Aorta (tissue), 5 donors: ENCODE results near the gene MYO7B. TPM values are rescaled to one million over a fixed set of nuclear protein-coding genes. Genes with fewer than 3 reads are reported as not detected.
A peak's percentile ranks its signal among the peaks of the same experiment; 100 is the strongest.

Experiments
- ATAC-seq: fragments of 200-7000 bp; cut with Tn5 transposase; one replicate; pipeline ENCODE4 v1.9.1; 2022; ENCODE audit warnings: moderate library complexity; ENCODE audit not compliant: low FRiP score
- DNase-seq, 2 donors: peaks; one replicate each; pipeline ENCODE4 v3.0.0-alpha.2; 2020
- H3K27ac ChIP-seq, 2 donors: one replicate each; pipeline ENCODE4 v1.5.1; 2013; ENCODE audit warnings: low read length in 2 of 2, mild to moderate bottlenecking in 2 of 2, moderate library complexity in 2 of 2, control low read depth in 1 of 2, inconsistent platforms in 1 of 2, low read depth in 1 of 2
- H3K27me3 ChIP-seq, 2 donors: one replicate each; pipeline ENCODE4 v1.6.1; 2013; ENCODE audit warnings: control low read depth in 1 of 2, low read length in 1 of 2, mild to moderate bottlenecking in 1 of 2, moderate library complexity in 1 of 2; ENCODE audit not compliant: insufficient read depth in 2 of 2, control insufficient read depth in 1 of 2
- H3K36me3 ChIP-seq, 2 donors: one replicate each; pipeline ENCODE4 v1.6.1; 2013; ENCODE audit warnings: control low read depth in 1 of 2, low read length in 1 of 2, mild to moderate bottlenecking in 1 of 2; ENCODE audit not compliant: insufficient read depth in 2 of 2, control insufficient read depth in 1 of 2
- H3K4me1 ChIP-seq, 2 donors: one replicate each; pipeline ENCODE4 v1.6.1; 2013; ENCODE audit warnings: low read length in 2 of 2, control low read depth in 1 of 2, mild to moderate bottlenecking in 1 of 2, moderate library complexity in 1 of 2; ENCODE audit not compliant: insufficient read depth in 2 of 2, control insufficient read depth in 1 of 2
- H3K4me3 ChIP-seq, 2 donors: one replicate each; pipeline ENCODE4 v1.5.1; 2013; ENCODE audit warnings: low read length in 2 of 2, control low read depth in 1 of 2, mild to moderate bottlenecking in 1 of 2
- H3K9me3 ChIP-seq: one replicate; pipeline ENCODE4 v1.6.1; 2013; ENCODE audit warnings: mild to moderate bottlenecking, low read length; ENCODE audit not compliant: control insufficient read depth
- WGBS, 2 donors: extraction: QIAGEN DNeasy Blood & Tissue Kit; methylation state at CpG; one replicate each; pipeline ENCODE4 v1.1.7; 2013; 5-methylcytosine and 5-hydroxymethylcytosine counted together
- intact Hi-C, 2 donors: fragments of 100-400 bp; cut with DNase I; formaldehyde crosslinking; loops; one replicate each; pipeline versions ENCODE4 v1.14.2 to v1.15.0; 2022
- polyA plus RNA-seq, 2 donors: library from polyadenylated mRNA; stranded (reverse); fragments of 200-250 nt; gene quantifications; one replicate each; pipeline ENCODE4 v1.2.3, GENCODE V29; 2013
- total RNA-seq, 2 donors: library from RNA; stranded (reverse); fragmentation: NEBNext Ultra II Directional; extraction: Animal tissue kit (Norgen Biotek cat#: 25700); gene quantifications; one replicate each; pipeline ENCODE4 v1.2.1, GENCODE V29; 2021
- donor health status: healthy with polysubstance abuse.
- donor health status: Bipolar disorder and iron deficiency.
- donor health status: DM: no; HTN: no; CAD: no.
- donor health status: DM: no; HTN: no; CAD: no.
- donor health status: DM: yes; HTN: yes; CAD: no.

The MYO7B gene
- total and polyA plus RNA-seq, 4 donors: 0.32 to 26.3 (median 1.6) TPM

DNA sequence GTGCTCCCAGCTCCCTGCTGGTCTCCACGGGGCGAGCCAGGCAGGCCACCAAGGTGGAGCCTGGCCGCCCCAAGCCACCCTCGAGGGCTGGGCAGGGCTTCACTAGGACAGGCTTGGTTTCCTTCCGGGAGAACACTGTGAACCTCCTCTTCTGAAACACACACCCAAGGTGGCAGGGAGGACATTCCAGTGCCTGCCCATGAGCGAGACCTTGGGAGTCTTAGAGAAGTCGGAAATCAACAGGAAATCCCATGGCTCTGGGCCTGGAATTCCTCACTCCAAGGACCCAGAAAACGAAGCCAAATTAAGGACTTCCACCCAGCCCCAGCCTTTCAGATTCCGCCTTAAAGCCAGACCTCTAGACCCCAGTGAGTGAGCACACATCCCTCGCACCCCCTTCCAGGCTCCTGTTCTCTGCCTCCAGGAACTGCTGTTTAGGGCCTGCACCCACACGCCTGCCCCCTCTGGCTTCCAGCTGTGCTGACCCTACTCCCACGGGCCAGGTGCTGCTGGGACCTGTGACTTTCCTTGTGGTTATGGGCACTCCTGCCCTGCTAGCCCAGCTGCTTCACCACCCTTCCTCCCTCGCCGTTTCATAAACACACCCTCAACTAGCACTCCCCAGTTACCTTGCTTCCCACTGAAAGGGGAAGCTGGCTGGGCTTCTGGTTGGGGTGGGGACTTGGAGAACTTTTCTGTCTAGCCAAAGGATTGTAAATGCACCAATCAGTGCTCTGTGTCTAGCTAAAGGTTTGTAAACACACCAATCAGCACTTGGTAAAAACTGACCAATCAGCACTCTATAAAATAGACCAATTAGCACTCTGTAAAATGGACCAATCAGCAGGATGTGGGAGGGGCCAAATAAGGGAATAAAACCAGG lies 124.2 kb downstream of the MYO7B start:
- intact Hi-C loops: no loop called here
- 20 to 26% methylated on average over 14 of the region's 14 CpGs for WGBS, 2 donors
- peak; percentile 64 to 70 for DNase-seq
- Histone ChIP-seq H3K9me3 (no peaks in the 10 kb centered on the region), H3K36me3 (peaks cover 0 to 2% of the 10 kb centered on the region in 2 donors), H3K27me3 (no peaks in the 10 kb centered on the region), H3K27ac (peak overlapping the region in 1 of 2 donors; percentile 53), H3K4me3 (no peak overlapping the region), H3K4me1 (no peaks in the 10 kb centered on the region)
- peak; percentile 20 for ATAC-seq

GRCh38 chr2:127660291-127660578 lies 124.8 kb downstream of the MYO7B start:
- Histone ChIP-seq H3K36me3 (peaks cover 0 to 2% of the 10 kb centered on the region in 2 donors), H3K27ac (no peak overlapping the region), H3K27me3 (no peaks in the 10 kb centered on the region), H3K4me1 (no peaks in the 10 kb centered on the region), H3K4me3 (no peak overlapping the region), H3K9me3 (no peaks in the 10 kb centered on the region)
- WGBS, 2 donors: 89% methylated on average over 10 of the region's 10 CpGs
- DNase-seq: peak; percentile 9 to 21
- no peak for ATAC-seq
- intact Hi-C loops: no loop called here

GRCh38 chr2:127661072-127661649 lies 125.7 kb downstream of the MYO7B start:
- DNase-seq (peak; percentile 52 to 70), ATAC-seq (no peak)
- Histone ChIP-seq H3K4me3 (no peak overlapping the region), H3K27ac (peak overlapping the region in 1 of 2 donors; percentile 23), H3K4me1 (no peaks in the 10 kb centered on the region), H3K36me3 (peaks cover 0 to 2% of the 10 kb centered on the region in 2 donors), H3K9me3 (no peaks in the 10 kb centered on the region), H3K27me3 (no peaks in the 10 kb centered on the region)
- intact Hi-C loops: no loop called here
- WGBS, 2 donors: 35 to 36% methylated on average over 14 of the region's 14 CpGs

GRCh38 chr2:127661949-127662510 lies 126.5 kb downstream of the MYO7B start:
- Histone ChIP-seq H3K27me3 (no peaks in the 10 kb centered on the region), H3K9me3 (no peaks in the 10 kb centered on the region), H3K4me1 (no peaks in the 10 kb centered on the region), H3K36me3 (no peaks in the 10 kb centered on the region), H3K27ac (peak overlapping the region in 1 of 2 donors; percentile 49), H3K4me3 (no peak overlapping the region)
- DNase-seq (peak; percentile 62 to 82), ATAC-seq (peak; percentile 1)
- WGBS, 2 donors: 38 to 39% methylated on average over 9 of the region's 9 CpGs
- intact Hi-C loops: no loop called here

GRCh38 chr2:127662937-127663565 lies 127.6 kb downstream of the MYO7B start:
- peak; percentile 43 to 68 for DNase-seq
- Histone ChIP-seq H3K27ac (peak overlapping the region in 1 of 2 donors; percentile 25), H3K4me1 (no peaks in the 10 kb centered on the region), H3K27me3 (no peaks in the 10 kb centered on the region), H3K9me3 (no peaks in the 10 kb centered on the region), H3K36me3 (no peaks in the 10 kb centered on the region), H3K4me3 (no peak overlapping the region)
- ATAC-seq: no peak
- 14 to 22% methylated on average over 9 of the region's 9 CpGs for WGBS, 2 donors
- intact Hi-C loops: no loop called here

DNA sequence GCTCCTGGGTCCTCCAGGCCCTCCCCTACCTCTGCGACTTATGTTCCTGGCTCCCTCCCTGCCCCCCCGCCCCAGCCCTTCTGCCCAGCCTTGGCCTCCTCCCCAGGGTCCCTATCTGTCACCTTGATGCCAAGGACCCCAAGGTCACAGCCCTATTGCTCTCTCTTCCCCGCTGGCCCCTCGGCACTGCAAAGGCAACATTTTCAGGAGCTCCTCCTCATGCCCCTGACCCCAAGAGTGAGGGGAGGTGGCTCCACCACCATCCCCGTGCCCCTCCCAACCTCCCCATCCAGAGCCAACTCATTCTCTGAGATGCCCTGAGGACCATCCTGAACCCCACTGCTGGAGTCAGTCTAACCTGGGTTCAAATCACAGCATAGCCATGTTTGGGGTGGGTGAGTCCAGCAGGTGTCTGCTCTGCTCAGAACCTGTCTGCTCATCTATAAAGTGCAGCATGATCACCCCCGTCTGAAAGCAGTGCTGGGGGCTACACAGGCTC lies 128.1 kb downstream of the MYO7B start:
- intact Hi-C loops: no loop called here
- 48% methylated on average over 6 of the region's 6 CpGs for WGBS, 2 donors

GRCh38 chr2:127664065-127664894 lies 128.8 kb downstream of the MYO7B start:
- Histone ChIP-seq H3K4me1 (no peaks in the 10 kb centered on the region), H3K36me3 (no peaks in the 10 kb centered on the region), H3K27ac (peak overlapping the region in 1 of 2 donors; percentile 14), H3K9me3 (no peaks in the 10 kb centered on the region), H3K4me3 (peak overlapping the region; percentile 21 to 23), H3K27me3 (no peaks in the 10 kb centered on the region)
- WGBS, 2 donors: 9 to 25% methylated on average over 63 to 69 of the region's 69 CpGs
- ATAC-seq (peak; percentile 13), DNase-seq (peak; percentile 43 to 77)
- intact Hi-C loops: no loop called here

More for the DNA sequence above, 128.1 kb downstream of the MYO7B start:
- H3K27ac ChIP-seq: no peak overlapping the region
- no peaks in the 10 kb centered on the region for H3K4me1 ChIP-seq
- DNase-seq (peak in 1 of 2 donors; percentile 51), ATAC-seq (no peak)
- no peaks in the 10 kb centered on the region for H3K9me3 ChIP-seq
- H3K27me3 ChIP-seq: no peaks in the 10 kb centered on the region
- peak overlapping the region in 1 of 2 donors; percentile 21 for H3K4me3 ChIP-seq
- H3K36me3 ChIP-seq: no peaks in the 10 kb centered on the region

DNA sequence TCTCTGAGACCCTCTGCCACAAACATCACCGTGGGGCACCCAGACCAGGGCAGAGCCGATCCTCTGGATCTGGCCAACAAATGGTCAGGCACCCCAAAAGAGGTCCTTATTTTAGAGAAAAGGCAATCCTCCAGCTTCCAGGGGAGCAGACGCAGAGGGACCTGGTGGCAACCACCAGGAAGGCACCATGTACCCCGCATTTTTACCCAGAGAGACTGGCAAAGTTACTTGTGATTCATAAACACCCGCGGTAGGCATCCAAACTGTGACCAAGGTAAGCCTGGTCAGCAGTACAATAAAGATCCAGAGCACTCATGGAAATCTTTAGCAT lies 129.4 kb downstream of the MYO7B start:
- H3K27ac ChIP-seq: peak overlapping the region in 1 of 2 donors; percentile 2
- no peak overlapping the region for H3K4me3 ChIP-seq
- no peaks in the 10 kb centered on the region for H3K9me3 ChIP-seq
- no peaks in the 10 kb centered on the region for H3K36me3 ChIP-seq
- DNase-seq (no peak), ATAC-seq (no peak)
- no peaks in the 10 kb centered on the region for H3K27me3 ChIP-seq
- no peaks in the 10 kb centered on the region for H3K4me1 ChIP-seq
- intact Hi-C loops: no loop called here
- WGBS, 2 donors: 47 to 58% methylated on average over 6 of the region's 6 CpGs
